Stimulated activated CD8-positive, alpha-beta memory T cell treated with anti-CD3 and anti-CD28 coated beads, Interleukin-12 subunit alpha, Interleukin-12 subunit beta, amount 100 ng/mL, for 24 hours (primary cell): ENCODE measurements around the gene NTM.
"Not testable (repeated sequence)": the region's sequence is repeated elsewhere in the genome, so short reads cannot be mapped to it uniquely, and the experiment has no call there.

Experiments used
- DNase-seq: peaks from one replicate; pipeline ENCODE4 v3.0.0-alpha.2; 2020; ENCODE audit errors: extremely low read depth

NTM gene

DNA sequence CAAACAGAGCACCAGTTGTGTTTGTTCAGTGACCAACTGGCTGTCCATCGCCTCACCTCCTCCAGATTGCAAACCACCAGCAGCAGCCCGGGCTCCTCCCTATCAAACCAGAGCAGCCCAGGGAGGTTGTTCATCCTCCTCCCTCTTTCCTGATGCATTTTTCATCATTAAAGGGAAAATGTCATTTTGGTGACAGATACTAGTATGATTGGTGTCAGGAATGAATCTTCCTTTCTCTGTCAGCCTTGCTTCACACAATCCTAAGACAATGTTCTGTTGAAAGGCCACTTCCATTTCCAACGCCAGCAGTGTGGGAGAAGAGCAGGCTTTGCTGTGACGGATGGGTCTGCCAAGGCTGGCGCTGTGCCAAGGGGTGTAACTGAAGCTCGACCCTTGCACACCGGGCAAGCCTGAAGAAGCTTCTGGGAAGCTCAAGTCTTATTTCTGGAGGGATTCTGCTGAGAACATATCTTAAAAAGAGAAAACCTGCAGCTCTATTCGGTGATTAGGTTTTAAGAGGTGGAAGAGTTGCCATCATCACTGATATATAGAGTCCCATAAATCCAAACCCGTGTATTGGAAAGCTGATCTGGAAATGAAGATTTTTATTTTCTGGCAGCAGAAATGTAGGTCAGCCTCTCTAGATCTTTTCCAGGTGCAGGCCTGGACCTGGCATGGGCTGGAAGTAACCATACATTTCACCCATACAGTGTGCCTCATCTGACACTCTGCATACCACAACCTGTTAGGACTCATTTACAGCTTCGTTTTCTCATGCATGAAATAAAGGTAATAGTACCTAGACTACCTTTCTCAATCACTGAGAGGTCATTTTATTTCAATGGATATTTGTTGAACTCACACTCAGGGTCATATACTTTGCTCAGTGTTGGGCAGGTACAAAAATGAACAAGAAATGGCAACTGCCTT, 524.5 kb downstream of the NTM start:
- no peak for DNase-seq

DNA sequence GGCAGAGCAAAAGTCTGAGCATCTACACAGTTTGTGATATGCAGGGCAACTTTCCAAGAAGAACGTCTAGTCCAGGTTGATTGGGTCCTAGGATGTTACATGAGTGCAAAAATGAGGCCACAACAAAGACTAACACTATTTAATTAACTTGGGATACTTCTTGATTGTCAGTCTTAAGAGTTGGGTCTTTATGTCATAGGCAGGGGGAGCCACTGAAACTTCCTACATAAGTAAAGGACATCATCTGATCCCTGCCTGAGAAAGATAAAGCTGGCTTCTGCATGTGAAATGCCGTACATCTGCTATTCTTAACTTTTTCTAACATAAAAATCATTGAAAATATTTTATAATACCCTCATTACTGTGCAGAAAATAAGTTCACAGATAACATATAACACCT, 525.5 kb downstream of the NTM start:
- DNase-seq: no peak

DNA sequence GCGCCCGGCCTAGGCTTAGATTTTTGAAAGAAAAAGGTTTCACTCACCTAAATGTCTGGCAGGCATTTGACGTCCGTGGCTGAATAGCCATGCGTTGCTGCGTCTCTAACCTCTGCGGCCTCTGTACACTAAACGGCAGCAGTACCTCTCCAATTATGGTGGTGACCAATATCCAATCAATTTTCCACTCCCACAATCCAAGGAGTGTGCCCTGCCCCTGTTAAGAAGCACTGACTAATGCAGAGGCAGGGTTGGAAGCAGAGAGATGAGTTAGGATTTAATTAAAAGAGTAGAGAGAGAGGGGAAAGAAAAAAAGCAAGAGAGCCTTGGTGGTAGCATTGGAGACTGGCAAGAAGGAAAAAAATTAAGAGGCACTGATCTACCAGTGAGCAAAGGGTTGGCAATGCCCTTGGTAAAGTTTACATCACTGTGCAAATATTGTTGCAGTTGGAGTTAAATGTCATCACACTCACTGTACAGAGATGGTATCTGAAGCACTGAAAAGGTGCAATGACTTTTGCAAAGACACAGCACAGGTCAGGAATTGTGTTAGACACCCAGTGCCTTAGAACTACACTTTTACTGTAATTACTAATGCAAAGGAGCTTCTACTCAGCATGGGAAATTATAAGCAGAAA, 526.7 kb downstream of the NTM start:
- DNase-seq: no peak

DNA sequence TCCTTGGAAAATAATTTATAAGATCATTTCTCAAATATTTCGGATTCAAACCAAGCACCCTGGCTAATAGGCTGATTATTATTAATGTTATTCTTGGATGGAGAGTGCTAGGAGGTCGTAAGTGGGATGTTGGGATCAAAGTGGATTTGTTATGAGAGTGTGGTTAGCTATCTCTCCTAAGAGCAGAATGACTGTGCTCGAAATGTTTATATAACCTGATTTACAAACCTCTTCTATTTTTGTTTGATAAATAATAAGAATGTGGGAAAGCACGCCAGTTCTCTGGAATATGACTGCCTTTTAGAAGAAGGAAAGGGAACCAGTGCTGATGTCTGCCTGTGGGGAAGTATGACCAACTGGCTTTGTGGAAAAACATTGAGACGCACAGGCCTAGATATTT, 527.5 kb downstream of the NTM start:
- DNase-seq: no peak

DNA sequence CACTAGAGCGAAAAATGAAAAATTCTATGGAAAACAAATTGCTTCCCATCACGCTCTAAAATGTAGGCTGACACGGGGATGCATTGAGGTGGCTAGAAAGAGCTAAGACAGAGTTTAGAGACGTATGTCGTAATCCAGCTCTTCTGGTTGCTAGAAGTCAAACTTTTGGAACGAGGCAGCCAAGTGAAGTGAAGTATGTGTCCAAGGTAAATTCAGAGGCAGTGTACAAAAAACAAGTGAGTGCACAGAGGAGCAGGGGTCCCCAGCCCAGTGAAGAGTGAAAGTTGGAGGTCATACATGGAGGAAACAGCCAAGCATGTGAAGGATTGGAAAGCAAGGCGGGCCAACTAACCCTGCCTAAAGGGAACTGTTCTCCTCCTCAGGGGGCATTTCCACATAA, 528.5 kb downstream of the NTM start:
- DNase-seq: no peak

DNA sequence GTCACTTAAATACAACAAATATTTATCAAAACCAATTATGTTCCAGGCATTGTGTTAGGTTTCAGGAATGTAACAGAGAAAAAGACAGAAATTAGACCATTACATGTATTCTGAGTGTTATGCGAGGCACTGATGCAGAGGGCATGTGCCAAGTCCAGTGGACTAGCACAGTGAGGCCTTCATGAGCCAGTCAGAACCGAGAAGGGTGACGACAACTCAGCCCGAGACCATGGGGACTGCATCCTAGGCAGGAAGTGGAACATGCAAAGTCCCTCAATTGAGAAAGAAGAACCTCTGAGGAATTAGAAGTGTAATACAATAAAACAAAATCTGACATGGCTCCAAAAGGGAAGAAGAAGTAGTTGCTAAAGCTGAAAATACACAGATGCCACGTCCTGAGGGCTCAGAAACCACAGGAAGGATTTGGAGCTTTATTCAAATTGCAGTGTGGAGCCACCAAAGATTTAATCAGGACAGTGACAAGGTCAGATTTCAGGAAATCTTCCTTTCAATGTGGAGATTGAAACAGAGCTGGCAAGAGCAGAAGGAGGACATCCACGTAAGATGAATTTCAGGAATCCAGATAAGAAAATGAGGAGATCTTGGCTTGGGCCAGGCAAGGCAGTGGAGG, 529.6 kb downstream of the NTM start:
- DNase-seq: no peak

DNA sequence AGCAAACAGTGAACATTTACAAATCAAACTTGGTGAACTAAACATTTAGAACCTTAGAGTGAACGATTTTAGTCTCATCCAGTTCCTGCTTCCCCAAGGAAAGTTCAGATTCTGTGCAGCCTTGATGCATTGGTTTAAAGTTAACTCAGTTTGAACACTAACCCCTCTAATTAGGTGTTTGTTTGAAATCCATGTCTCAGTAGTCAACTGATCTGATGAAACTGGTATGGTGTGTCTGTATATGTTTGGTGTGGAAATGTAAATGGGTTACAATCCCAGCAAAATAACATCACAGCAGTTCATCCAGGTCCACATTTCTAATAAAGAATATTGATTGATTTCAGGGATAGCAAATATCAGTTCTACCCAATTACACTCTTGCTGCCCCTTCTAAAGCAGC, 532.0 kb downstream of the NTM start:
- DNase-seq: no peak

DNA sequence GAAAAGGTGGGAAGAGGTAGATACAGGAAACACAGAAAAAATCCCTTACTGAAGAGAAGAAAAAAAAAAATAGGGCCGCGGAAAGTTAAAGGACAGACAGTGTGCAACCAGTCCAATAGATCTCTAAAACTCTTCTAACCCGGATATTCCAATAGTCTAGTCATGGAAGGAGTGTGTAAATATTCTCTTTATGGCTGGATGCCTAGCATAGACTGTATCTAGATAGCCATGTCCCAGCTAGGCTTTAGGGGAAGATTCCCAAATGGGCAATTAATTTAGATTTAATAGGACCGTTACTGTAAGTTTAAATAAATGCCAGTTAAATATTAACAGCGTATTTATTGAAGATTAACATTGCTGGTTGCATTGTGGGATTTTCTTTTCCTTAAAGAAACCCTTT, 532.7 kb downstream of the NTM start:
- DNase-seq: no peak

DNA sequence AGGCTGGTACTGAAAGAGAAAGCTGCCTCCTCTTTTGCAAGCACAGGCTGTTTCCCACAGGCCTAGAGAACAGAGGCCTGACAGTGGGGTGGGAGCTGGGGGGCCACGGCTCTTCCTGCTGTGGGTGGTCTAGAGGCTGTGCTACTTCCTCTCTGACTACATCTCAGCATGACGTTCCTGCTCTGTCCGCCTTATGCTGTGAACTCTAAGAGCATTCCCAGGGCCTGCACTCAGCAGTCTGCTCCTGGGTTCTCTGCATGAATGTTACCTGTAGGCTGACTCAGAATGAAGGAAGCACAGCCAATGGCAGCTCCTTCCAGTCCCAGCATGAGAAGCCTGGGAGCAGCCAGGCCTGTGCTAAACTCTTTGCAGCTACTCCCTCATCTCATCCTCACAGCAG, 534.3 kb downstream of the NTM start:
- no peak for DNase-seq

DNA sequence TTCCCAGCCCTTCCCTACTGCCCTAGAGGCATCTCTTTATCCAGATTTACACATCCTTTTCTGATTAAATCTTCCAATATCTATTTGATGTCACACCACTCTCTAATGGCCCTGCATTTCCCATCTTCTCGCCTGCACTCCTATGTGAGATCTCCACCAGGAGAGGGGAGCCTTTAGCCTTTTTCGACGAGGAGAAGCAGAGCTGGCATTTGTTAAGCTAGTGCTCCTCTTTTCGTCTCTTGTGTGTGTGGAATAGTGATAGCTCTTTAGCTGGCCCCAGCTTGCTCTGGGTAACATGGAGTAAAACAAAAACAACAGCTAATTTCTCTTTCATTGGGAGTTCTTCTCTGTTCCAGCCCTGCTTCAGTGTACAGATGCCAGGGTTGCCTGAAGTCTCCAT, 536.5 kb downstream of the NTM start:
- DNase-seq: no peak

DNA sequence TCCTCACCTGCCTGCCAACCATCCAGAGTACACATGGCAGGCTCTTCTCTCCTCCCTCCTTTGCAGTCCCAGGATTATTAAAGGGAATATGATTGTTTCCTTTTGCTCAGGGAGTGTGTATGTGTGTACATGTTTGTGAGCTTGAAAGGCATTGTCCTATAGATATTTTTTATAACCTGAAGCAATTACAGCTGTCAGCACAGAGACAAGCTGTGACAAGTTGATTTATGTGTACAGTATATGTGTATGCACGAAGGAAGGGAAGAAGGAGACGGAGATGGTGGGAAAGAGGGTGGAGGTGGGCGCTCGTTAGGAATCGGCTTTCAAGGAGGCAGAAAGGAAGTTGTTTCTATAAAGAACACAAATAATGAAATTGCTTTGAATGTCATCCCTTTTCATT, 537.0 kb downstream of the NTM start:
- no peak for DNase-seq

DNA sequence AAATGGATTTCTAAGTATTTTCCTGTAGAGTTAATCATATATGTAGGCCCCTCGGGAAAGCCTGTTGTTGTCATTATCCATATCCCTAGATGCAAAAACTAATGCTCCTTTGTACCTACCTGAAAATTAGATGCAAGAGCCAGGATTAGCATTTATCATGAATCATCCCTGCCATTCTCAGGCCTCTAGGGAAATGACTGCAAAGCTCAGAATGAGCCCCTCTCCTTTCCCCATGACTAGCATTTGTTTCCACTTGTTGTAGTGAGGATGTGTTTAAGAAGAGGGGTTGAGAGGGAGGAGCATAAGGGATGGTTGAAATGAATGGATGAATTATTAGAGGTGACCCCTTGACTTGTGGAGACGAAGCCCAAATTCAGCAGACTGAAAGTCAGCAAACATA, 537.9 kb downstream of the NTM start:
- no peak for DNase-seq

DNA sequence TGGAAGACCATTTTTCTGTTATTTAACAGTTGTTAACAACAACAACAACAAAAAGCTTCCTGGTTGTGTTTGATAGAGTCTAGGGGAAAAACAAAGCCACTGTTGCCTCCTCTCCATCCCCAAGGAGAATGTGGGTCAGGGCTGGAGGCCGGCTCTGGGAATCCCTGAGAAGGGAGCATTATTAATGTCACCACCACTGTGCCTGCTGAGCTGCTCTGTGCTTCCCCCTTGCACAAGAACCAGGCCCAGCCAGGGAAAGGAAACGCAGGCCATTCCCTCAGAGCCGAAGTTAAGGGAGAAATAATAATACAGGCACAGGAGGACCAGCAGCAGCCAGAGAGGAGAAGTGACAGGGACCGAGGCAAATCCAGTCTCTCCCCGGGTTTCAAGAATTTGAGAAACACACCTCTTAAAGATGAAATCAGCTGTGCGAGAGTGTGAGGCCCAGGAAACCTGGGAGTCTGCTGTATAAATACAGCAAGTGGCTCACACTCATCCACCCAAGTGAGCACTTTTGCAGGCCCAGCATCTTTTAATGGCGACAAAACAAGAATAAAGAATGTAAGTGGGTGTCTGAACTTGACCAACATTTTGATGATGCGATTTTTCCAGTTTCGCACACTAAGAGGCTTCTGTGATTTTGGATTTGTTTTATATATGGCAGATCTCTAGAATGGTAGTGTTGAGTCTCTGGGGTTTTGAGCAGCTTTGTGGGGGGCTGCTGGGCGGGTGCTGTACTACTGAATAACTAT, 539.2 kb downstream of the NTM start:
- no peak for DNase-seq

DNA sequence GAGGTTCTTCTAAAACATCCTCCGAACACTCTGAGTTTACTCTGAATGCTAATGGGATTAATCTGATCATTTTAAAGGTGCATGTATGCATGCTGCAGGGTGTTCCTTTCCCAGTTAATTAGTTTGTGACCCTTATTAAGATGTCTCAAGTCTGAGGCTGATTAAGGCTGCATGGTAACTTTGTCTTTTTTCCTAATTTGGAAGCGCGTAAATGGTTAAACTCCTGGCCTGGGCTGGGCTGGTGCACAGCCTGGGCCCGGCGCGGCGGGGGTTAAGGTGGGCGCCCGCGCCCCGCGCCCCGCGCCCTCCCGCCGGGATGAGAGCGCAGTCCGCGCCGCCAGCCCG, 539.7 kb downstream of the NTM start:
- DNase-seq: no peak

DNA sequence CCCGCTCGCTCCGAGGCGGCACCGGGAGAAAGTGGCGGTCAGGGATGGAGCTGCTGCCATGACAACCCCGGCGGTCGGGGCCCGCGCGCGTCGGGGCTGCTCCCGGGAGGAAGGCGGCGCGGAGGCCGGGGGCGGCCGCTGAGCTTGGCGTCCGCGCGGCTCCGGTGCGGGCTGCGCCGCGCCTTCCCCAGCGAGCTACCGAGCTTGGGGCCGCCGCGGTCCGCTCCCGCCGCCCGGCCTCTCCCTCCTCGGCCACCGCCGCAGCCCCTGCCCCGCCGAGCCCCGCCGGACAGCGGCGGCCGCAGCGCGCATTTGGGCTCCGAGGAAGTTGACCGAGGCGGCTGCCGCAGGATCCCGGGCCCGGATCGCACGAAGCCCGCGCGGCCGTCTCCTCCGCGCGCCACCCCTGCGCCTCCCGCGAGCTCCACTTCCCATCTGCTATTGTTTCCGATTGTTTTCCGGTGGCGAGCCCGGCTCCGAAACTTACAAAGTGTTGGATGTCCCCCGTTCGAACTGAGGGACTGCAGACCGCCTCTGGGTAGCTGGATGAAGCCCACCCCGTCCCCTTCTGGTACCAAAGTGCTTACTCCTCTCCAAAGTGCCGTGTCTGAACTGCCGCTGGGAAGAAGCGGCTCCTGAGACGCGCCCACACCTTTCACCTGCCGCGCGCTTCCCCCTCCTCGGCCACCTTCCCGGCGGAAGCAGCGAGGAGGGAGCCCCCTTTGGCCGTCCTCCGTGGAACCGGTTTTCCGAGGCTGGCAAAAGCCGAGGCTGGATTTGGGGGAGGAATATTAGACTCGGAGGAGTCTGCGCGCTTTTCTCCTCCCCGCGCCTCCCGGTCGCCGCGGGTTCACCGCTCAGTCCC, 540.3 kb downstream of the NTM start:
- DNase-seq: no peak

DNA sequence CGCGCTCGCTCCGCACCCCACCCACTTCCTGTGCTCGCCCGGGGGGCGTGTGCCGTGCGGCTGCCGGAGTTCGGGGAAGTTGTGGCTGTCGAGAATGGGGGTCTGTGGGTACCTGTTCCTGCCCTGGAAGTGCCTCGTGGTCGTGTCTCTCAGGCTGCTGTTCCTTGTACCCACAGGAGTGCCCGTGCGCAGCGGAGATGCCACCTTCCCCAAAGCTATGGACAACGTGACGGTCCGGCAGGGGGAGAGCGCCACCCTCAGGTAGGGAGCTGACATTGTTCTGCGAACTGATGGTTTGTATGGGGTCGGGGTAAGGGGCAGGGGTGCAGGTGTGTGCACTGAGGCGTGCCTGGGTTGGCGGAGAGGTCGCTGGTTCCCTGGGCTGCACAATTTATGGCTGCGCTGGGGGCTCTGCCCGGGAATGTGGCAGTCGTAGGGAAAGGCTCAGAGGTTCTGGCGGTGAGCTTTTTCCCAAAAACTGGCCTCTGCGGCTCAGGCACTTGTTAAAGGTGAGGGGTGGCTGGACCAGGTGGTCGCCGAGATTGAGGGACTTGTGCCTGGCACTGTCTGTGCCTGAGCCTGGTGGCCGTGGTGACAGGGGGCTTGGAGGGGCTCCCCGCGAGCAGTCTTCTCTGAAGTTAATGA, 541.1 kb downstream of the NTM start:
- DNase-seq: not testable (repeated sequence)

DNA sequence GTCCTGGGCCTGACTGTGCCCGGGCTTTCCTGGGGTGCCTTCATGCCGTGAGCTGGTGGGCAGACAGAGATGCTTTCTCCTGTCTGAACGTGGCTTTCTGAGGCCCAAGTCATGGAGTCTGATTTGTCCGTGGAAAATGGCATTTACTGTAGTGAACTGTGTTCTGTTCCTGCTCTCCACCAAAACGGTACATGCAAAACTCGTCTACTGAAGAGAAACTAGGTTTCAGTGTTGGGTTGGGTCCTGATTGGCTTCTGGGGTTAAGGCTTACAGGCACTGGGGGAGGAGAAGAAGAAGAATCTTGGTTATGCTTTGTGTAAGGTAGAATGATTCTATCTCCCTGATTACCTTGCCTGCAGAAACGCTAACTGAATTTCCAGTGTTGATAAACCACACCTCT, 541.7 kb downstream of the NTM start:
- DNase-seq: no peak

DNA sequence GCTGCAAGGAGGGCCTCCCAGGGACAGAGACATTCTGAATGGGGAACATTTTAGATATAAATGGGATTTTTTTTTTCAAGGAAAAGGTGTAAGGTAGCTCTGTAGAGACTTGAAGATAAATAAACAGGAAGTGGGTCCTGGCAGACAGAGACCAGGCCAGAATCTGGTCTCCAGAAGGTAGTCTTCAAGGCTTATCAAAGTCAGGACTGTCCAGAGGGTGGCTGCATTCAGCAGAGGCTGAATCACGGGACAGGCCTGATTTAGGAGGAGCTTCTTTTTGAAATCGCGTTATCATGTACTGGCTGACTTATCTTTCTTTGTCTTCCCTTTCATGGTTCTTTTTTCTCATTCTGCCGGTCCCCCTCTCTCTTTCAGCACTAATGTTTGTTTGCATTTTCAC, 542.9 kb downstream of the NTM start:
- no peak for DNase-seq

DNA sequence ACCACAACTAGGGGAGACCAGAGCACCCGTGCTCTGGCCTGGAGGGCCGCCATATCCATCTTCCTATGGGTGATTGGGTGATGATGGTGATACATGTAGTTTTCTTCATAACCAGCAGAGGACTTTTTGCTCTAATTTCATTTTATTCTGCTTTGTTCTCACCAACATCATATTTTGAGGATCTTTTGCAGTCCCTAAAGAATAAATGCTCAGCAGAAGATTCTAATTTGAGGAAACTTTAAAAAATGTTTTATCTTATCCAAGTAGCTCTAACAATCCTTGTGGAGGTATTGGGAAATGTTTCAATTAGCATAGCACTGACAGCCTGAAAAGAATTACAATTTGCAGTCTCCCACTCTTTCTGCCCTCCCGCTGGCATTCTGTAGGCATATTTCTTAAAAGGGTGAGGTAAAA, 544.0 kb downstream of the NTM start:
- no peak for DNase-seq

DNA sequence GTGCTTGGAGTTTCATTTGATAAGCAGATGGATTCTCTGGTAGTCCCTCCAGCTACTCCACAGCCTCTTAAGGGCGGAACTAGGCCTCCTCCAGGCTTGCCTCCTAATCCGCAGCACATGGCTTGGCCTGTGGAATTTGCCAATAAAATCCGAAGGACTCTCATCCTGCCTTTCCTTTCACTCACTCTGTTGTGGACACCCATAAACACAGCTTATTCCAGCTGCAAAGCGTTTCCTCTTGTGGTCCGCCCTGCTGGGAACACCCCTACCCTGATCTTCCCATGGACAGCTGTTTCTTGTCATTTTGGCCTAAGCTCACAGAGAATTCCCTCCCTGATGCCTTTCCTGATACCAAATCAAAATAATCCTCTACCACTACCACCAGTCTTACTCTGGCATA, 546.2 kb downstream of the NTM start:
- DNase-seq: no peak
